ENCODE measurements around the gene AEBP2.
A peak's percentile ranks its signal among the peaks of the same experiment; 100 is the strongest.
"Not testable (repeated sequence)": the region's sequence is repeated elsewhere in the genome, so short reads cannot be mapped to it uniquely, and the experiment has no call there.

AEBP2 gene

DNA sequence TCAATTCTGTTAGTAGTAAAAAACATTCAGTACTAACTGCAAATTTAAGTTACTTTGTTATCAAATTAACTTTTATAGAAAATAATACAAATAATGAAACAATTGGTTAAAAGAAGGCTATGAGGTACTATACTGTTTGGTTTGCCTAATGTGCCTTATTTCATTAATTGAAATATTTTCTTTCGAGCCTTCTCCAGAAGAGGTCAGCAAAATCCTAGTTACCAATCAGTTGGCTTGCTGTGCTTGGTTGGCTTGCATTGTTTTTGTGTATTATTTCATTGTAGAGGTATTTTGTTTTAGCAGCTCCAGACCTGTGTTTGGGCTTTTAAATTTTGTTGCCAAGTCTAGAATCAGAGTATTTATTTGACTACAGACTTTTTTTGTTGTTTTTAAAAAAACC is 68.5 kb downstream of the AEBP2 start:
- DNase-seq (ENCODE audit: low read depth) = peak; percentile 19

DNA sequence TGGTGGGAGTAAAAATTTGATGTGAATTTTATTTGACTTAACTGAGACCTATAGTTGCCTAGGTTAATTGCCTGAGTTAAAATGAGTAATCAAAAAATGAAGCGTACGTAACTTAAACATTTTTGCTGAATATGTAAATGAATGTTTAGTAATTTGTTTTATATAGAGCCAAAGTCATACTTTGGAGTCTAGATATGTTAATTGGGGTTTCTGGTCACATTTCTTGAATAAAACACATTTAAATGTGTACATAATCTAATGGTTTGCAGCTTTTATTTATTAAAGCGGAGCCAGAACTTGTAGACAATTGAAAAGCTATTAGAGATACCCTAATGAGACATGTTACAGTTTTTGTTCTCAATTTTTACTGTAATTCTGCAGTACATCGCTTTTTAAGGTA is 71.2 kb downstream of the AEBP2 start:
- DNase-seq (ENCODE audit: low read depth) = no peak

DNA sequence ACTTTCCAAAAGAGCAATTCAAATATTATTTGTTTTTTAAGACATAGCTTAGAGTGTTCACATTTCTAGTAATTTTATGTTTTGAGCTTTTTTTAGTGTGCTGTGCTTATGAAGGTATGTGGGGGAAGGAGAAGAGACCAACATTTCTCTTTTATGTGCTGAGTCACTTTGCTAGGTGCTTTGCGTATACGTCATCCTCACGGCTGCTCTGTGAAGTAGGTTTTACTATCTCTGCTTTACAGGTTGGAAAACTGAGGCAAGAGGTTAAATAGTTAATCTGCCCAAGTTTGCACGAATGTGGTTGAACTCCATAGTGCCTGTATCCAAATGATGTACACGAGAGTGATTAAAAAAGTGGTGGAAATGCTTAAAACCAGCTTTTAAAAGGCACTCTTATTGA is 75.9 kb downstream of the AEBP2 start:
- DNase-seq (ENCODE audit: low read depth) = no peak

DNA sequence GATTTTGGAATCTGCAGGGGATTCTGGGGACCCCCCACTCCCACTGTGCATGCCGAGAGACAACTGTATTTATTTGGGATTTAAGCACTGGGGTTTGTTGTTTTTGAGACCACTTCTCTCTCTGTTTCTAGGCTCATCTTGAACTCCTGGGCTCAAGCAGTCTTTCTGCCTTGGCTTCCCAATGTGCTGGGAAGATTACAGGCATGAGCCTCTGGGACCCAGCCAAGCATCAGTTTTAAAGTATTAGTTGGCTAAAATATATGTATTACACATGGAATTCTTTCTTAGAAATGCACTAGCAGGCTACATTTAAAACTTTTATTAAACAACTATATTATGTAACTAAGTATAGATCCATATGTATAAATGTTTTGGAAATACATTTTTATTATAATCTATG is 78.3 kb downstream of the AEBP2 start:
- no peak for DNase-seq (ENCODE audit: low read depth)

DNA sequence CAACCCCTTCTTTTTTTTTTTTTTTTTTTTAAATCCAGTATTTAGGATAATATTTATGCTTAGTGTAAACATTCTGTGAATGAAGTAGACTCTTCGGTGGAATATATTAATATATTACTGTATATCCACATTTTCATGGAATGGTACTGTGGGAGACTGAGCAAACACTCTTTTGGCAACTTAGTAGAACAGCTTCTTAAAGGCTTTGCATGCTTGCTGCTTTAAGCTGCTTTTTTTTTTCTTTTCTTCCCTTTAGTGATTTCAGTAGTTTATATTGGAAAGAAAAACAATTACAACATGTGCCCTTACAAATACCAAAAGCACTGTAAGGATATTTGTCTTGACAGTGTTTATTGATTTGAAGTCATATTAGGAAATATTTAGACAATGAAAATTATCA is 78.9 kb downstream of the AEBP2 start:
- no peak for DNase-seq (ENCODE audit: low read depth)

DNA sequence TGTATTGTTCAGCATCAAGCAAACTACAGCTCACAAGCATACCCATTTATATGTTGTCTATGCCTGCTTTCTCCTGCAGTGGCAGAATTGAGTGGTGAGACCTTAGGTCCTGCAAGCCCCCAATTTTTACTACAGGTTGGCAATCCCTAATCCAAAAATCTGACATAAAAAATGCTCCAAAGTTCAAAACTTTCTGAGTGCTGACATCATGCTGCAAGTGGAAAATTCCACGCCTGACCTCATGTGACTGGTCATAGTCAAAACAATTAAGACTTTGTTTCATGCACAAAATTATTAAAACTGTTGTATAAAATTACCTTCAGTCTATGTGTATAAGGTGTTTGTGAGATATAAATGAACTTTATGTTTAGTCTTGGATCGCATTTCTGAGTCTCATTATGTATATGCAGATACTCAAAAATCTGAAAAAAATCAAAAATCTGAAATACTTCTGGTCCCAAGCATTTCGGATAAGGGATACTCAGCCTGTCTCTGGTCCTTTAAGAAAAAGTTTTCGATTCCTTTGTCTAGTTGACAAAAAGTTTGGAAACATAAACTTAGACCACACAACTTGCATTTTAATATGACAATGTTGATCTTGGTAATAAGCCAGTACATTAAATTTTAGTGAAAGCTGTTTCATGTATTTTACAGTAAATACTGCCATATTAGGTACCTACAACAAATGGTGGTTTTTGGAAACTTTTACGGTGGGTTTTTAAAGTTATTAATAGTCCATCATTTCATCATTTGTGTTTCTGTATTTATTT is 81.5 kb downstream of the AEBP2 start:
- no peak for DNase-seq (ENCODE audit: low read depth)

DNA sequence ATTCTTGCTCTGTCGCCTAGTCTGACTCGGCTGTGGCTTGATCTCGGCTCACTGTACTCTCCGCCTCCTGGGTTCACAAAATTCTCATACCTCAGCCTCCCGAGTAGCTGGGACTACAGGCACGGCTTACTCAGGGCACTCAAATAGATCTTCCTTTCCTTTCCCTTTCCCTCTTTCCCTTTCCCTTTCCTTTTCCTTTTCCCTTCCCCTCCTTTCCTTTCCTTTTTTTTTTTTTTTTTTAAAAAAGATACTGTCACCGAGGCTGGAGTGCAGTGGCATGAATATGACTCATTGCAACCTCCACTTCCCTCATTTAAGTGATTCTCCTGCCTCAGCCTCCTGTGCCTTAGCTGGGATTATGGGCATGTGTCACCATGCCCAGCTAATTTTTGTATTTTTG is 86.0 kb downstream of the AEBP2 start:
- no peak for DNase-seq (ENCODE audit: low read depth)

DNA sequence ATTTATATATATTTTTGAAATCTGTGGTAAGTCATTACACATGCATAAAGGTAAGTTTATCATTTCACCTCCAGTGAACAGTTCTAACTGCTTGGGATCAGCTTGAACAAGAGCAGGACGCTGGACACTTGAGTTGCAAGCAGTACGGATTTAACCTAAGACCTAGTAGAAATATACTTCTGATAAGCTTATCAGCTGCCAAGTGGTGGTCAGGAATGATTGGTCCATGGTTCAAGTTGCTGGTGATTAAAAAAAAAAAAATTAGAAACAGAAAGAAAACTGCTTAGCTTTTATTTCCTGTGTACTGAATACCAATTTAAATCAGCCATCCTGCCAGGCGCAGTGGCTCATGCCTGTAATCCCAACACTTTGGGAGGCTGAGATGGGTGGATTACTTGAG is 88.6 kb downstream of the AEBP2 start:
- no peak for DNase-seq (ENCODE audit: low read depth)

DNA sequence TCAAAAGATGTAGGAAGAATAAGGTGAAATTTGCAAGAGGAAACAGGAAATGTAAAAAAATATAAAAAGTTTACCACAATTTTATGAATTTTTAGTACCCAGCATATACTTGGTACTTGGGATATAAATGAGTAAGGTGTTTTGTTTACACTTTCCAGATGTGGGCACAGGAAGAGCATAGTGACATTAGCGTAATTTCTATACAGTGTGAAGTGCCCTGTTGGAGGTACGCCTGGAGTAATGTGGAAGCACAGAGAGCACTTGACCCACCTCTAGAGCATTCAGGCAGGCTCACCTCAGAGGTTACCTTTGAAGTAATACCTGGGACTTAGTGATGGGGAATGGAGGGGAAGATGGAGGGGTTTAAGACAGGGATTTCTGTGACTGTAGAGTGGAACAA is 89.5 kb downstream of the AEBP2 start:
- DNase-seq (ENCODE audit: low read depth) = no peak

DNA sequence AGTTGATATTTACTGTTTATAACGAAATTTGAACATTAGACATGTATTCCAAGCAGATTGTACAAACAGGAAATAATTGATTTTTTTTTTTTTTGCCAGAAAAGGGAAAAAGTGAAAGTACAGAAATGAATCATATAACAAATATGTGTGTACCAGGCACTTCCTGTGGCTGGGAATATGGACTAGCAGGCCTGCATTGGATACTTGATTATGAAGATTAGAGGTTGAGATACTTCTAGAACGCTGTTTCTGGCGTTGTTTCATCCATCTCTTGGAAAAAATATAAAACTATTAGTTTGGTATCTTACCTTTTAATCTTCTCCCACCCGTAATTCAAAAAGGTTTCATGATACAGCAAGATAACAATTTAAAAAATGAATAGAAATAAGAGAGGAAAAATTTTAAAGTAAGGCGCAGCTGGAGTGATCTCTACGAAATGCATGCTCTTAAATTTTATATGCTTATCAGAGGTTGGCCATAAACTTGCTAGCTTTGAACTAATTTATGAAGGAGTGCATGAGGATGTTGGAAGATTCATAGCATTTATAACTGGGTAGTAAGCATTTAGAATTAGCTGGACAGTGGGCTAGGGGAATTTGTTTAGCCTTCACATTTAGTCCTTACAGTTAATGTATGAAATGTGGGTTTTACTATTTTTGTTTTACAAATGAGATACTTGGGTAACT is 90.8 kb downstream of the AEBP2 start:
- no peak for DNase-seq (ENCODE audit: low read depth)

DNA sequence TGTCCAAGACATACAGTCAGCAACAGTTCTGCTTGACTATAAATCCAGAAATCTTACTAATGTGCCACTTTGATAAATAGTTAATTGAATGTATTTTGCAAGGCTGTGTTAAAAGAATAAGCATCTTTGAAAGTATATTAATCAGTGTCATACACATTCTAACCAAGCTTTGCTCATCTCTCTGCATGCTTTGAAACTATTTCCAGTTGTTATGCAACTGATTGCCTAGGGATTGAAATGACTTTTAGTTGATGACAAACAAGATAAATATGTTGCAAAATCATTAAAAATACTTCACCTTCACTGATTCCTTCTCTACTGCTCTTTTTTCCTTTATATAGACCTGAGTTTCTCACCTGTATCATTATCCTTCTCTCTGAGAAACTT is 91.3 kb downstream of the AEBP2 start:
- DNase-seq (ENCODE audit: low read depth) = peak; percentile 31

DNA sequence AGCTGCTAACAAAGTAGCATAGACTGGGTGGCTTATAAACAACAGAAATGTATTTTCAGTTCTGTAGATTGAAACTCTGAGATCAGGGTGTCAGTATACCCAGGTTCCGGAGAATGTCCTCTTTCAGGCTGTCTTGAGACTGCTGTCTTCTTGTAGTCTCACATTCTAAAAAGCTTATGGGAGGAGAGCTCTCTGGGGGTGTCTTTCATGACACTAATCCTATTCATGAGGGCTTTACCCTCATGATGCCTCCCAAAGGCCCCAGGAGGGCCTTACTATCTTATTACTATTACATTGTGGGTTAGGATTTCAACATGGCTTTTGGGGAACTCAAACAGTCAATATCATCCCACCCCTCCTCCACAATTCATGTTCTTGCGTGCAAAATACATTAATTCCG is 94.3 kb downstream of the AEBP2 start:
- DNase-seq (ENCODE audit: low read depth) = no peak

DNA sequence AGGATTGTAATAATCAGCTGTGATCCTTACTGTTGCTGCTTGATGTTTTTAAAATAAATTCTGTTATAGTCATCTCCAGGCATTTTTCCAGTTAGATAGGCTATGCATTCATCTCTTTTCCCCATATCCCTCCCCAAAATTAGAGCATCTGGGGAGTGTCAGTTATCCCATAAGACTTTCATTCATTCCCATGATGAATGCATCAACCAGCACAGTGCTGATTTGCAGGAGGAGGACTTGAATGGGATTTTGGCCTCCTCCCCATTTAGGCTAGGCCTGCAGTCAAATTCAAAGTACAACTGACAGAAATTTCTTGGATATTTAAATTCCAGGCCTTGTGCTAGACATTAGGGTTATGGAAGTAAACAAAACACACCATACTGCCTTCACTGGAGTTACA is 99.8 kb downstream of the AEBP2 start:
- no peak for DNase-seq (ENCODE audit: low read depth)

DNA sequence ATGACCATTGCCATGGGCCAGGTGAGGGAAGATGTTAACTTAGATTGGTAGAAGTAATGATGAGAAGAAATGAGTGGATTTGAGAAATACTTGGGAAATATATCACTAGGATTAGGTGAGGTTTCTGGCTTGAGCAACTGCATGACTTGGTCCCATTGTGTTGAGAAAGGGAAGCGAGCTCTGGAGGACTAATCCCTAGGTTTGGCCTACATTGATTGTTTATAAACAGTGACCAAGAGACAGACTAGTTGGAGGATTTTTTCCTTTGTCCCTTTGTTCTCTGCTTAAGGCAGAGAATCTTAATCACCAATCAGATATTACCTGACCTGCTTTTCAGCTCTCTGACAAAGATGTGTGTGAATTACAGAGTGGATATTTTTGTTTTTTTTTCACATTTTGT is 100.5 kb downstream of the AEBP2 start:
- DNase-seq (ENCODE audit: low read depth) = no peak

DNA sequence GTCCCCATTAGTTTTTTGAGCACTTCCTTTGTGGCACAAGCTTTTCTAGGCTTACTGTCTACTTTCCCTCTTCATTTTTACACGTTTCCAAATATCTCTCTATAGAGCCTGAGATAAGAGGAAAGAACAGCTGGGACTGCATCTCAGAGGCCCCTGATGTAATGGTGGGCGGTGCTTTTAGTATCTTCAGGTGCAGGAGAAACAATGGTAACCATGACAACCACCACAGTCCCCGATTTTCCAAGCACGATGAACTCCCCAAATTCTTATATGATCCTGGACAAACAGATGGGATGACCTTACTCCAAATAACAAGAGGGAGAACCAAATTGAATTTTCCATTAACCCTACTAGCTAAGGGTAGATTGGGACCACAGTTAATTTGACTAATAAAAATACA is 103.3 kb downstream of the AEBP2 start:
- no peak for DNase-seq (ENCODE audit: low read depth)

DNA sequence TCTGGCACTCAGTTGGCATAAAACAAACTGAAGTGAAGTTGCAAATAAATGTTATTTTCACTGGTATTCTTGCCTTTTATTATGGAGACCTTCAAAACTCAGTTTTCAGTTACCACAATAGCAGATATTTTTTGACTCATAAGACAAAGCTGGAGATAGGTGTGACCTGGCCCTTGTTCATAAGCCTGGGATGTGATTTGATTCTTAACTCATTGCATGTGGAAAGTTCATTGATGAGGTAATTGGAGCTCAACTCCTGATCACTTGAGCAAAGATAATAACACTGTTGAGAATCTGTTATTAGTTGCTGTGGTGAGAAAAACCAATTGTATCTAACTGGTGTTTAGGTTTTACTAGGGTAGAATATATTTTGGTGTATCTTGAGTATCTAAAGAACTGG is 105.1 kb downstream of the AEBP2 start:
- DNase-seq (ENCODE audit: low read depth) = no peak

DNA sequence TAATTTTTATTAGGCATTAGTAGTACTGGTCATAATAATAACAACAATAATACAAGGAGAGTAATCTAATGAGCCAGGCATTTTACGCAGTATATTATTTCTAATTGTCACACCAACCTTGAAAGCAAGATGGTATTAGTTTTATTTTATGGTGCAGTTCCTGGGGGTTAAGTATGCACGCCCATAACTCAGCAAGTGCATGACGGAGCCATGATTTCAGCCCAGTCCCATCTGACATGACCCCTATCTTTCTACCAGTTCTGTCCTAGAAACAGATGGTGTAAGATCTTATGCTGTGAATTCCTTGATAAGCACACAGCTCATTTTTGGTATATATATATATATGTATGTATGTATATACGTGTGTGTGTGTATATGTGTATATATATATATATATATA is 106.0 kb downstream of the AEBP2 start:
- no peak for DNase-seq (ENCODE audit: low read depth)

DNA sequence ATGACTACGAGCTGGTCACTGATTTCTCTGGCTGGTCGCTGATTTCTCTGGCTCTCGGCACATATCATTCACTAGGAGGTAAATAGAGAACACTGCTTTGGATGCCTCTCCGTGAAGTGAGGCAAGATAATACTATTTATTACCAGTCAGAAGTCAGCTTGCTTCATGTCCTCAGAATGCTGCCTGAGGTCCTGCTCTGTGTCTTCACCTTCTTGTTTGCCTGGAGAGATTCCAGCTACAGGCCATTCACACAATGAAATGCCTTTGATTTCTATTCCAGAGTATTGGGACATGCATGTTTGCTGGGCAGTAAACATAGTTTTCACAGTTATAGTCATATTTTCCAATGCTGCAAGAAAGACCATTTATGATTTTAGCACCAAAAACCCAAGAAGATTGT is 106.7 kb downstream of the AEBP2 start:
- DNase-seq (ENCODE audit: low read depth) = peak; percentile 49

DNA sequence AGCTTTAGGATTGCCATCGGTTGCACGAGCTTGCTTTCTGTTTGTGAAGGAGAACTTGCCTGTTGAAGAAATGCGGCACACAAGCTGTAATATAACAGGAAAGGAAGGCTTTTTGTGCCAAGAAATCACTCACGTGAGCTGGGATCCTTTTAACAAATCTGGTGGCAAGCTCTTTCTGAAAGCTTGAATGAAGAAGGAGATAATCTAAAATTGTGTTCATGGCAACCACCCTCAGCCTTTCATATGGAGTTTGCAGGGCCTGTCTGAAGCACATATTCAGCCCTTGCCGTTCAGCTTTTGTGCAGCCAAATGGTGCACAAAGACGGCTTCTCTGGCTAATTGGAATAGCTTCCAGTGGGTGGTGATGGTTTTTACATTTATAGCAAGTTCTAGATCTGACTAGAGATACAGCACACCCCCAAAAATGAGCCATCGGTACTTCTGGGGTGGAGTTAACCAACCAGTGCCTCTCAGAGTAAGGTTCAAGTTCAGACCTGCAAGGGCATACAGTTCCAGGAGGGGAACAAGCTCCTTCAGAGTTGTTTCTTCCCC is 107.4 kb downstream of the AEBP2 start:
- no peak for DNase-seq (ENCODE audit: low read depth)

DNA sequence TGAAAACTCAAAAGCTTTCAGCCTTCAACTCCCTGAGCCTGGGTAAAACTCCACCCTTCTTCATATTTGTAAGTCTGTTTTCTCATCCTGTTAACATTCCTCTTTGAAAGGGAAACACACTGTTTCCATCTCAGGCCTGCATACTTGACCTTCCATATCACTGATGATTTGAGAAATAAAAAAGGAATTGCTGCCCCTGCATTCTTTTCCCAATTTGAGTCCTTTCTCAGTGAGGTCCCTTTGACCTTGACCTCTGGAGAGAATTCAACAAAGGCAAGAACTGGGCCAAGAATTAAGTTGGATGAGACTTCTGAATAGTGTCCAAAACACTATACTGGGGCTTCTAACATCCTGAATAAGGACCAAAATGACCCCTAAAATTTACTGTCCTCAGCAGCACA is 108.0 kb downstream of the AEBP2 start:
- DNase-seq (ENCODE audit: low read depth) = no peak

DNA sequence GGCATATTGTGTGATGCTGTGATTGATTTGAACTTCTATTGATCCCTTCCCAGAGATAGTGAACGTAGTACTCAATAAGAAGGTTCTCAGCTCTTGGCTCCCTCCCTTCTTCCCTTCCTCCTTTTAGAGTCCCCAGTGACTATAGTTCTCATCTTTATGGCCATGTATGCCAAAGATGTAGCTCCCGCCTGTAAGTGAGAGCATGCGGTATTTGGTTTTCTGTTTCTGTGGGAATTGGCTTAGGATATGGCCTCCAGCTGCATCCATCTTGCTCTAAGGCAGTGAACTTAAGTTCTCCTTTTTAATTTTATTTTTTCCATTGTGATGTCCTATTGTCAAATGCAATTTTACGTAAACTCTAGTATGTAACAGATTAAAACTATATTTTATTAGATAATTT is 109.5 kb downstream of the AEBP2 start:
- DNase-seq (ENCODE audit: low read depth) = no peak

DNA sequence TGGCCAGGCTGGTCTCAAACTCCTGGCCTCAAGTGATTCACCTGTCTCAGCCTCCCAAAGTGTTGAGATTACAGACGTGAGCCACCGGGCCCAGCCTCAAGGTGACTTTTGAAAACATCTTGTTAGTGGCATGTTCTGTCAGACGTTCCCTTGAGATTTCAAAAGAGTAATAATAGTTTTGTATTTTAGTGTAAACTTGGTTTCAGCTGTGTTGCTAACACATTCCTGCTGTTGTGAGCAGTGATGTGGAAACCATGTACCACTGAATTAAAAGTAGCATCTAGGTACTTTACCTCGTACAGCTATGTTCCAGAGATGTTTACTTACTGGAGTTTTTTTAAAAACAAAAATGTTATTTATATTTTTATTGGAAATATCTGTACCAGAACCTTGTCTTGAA is 111.3 kb downstream of the AEBP2 start:
- no peak for DNase-seq (ENCODE audit: low read depth)

DNA sequence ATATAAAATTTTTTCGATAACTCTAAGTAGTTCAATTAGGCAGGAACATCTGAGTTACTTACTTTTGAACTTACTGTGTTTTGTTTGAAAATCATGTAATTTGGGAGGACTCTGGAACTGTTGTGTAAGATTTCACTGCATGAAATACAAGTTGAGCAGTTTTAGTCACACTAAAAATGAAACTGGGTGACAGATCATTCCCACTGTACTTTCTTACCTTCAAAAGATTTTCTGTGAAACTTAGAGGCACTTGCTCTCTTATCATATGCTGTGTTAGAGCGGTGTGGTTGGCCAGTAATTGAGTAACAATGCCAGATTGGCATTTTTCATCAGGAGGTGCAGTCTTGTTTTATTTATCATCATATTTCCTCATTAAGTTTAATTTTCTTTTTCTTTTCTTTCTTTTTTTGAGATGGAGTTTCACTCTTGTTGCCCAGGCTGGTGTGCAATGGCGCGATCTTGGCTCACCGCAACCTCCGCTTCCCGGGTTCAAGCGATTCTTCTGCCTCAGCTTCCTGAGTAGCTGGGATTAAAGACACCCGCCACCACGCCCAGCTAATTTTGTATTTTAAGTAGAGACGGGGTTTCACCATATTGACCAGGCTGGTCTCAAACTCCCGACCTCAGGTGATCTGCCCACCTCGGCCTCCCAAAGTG is 113.3 kb downstream of the AEBP2 start:
- not testable (repeated sequence) for DNase-seq (ENCODE audit: low read depth)

Measured in GM04504 (cell line).